Skeletal muscle tissue (tissue), 4 donors: ENCODE data around the gene MSH6. TPM values are rescaled to one million over a fixed set of nuclear protein-coding genes. Genes with fewer than 3 reads are reported as not detected.

Experiments used
- H3K27ac ChIP-seq: one replicate; pipeline ENCODE4 v1.7.0; 2013; ENCODE audit warnings: mild to moderate bottlenecking, low read depth, low read length, inconsistent platforms
- H3K27me3 ChIP-seq, 3 donors: one replicate each; pipeline ENCODE4 v1.7.0; 2013; ENCODE audit warnings: low read length in 3 of 3; ENCODE audit not compliant: control insufficient read depth in 3 of 3, insufficient read depth in 3 of 3
- H3K36me3 ChIP-seq, 3 donors: one replicate each; pipeline ENCODE4 v1.7.0; 2013; ENCODE audit warnings: low read length in 3 of 3; ENCODE audit not compliant: control insufficient read depth in 3 of 3, insufficient read depth in 3 of 3
- H3K4me1 ChIP-seq, 3 donors: one replicate each; pipeline ENCODE4 v1.7.0; 2013; ENCODE audit warnings: low read length in 3 of 3, mild to moderate bottlenecking in 3 of 3; ENCODE audit not compliant: control insufficient read depth in 3 of 3, insufficient read depth in 3 of 3
- H3K4me3 ChIP-seq, 3 donors: one replicate each; pipeline ENCODE4 v1.7.0; 2013; ENCODE audit warnings: low read length in 3 of 3
- H3K9ac ChIP-seq, 3 donors: one replicate each; pipeline ENCODE4 v1.7.0; 2013; ENCODE audit warnings: low read length in 3 of 3, mild to moderate bottlenecking in 3 of 3, moderate library complexity in 2 of 3, low read depth in 1 of 3
- H3K9me3 ChIP-seq, 3 donors: one replicate each; pipeline ENCODE4 v1.7.0; 2013; ENCODE audit warnings: low read length in 3 of 3; ENCODE audit not compliant: control insufficient read depth in 3 of 3
- total RNA-seq: library from RNA; depleted of rRNA; stranded (reverse); fragments of >200 nt; gene quantifications from one replicate; pipeline ENCODE4 v1.2.3, GENCODE V29; 2014
- donor health status: Osteomylitis.

MSH6 gene
- total RNA-seq, 1 donor from 2014 or later: 33.4 TPM

GRCh38 chr2:47803770-47804169 lies 20.8 kb downstream of the MSH6 start:
- Histone ChIP-seq H3K4me3 (no peak overlapping the region), H3K36me3 (peaks cover 23 to 83% (median 71%) of the 10 kb centered on the region in 3 donors), H3K4me1 (no peaks in the 10 kb centered on the region), H3K9ac (no peak overlapping the region), H3K27me3 (no peaks in the 10 kb centered on the region), H3K27ac (no peak overlapping the region), H3K9me3 (no peaks in the 10 kb centered on the region)

GRCh38 chr2:47805850-47806249 lies 22.9 kb downstream of the MSH6 start:
- H3K36me3 ChIP-seq: peaks cover 20 to 66% (median 64%) of the 10 kb centered on the region in 3 donors

GRCh38 chr2:47808614-47809013 lies 25.7 kb downstream of the MSH6 start:
- Histone ChIP-seq H3K27me3 (no peaks in the 10 kb centered on the region), H3K36me3 (peaks cover 19 to 61% (median 58%) of the 10 kb centered on the region in 3 donors), H3K4me3 (no peak overlapping the region), H3K4me1 (no peaks in the 10 kb centered on the region), H3K9ac (no peak overlapping the region), H3K27ac (no peak overlapping the region), H3K9me3 (no peaks in the 10 kb centered on the region)

More at GRCh38 chr2:47805850-47806249, 22.9 kb downstream of the MSH6 start:
- H3K27ac ChIP-seq: no peak overlapping the region
- no peaks in the 10 kb centered on the region for H3K4me1 ChIP-seq
- H3K9me3 ChIP-seq: no peaks in the 10 kb centered on the region
- H3K4me3 ChIP-seq: no peak overlapping the region
- no peak overlapping the region for H3K9ac ChIP-seq
- H3K27me3 ChIP-seq: no peaks in the 10 kb centered on the region

GRCh38 chr2:47809903-47810302 lies 27.0 kb downstream of the MSH6 start:
- Histone ChIP-seq H3K36me3 (peaks cover 8 to 53% (median 46%) of the 10 kb centered on the region in 3 donors), H3K4me1 (no peaks in the 10 kb centered on the region), H3K9ac (no peak overlapping the region), H3K4me3 (no peak overlapping the region), H3K27me3 (no peaks in the 10 kb centered on the region), H3K9me3 (no peaks in the 10 kb centered on the region), H3K27ac (no peak overlapping the region)

GRCh38 chr2:47810850-47811249 lies 27.9 kb downstream of the MSH6 start:
- Histone ChIP-seq H3K27ac (no peak overlapping the region), H3K4me3 (no peak overlapping the region), H3K4me1 (no peaks in the 10 kb centered on the region), H3K27me3 (no peaks in the 10 kb centered on the region), H3K9ac (no peak overlapping the region), H3K36me3 (peaks cover 13 to 55% (median 44%) of the 10 kb centered on the region in 3 donors), H3K9me3 (no peaks in the 10 kb centered on the region)

GRCh38 chr2:47811668-47812067 lies 28.7 kb downstream of the MSH6 start:
- no peak overlapping the region for H3K9ac ChIP-seq
- no peak overlapping the region for H3K27ac ChIP-seq
- H3K36me3 ChIP-seq: peaks cover 21 to 51% (median 39%) of the 10 kb centered on the region in 3 donors
- H3K4me3 ChIP-seq: no peak overlapping the region
- no peaks in the 10 kb centered on the region for H3K27me3 ChIP-seq
- H3K9me3 ChIP-seq: no peaks in the 10 kb centered on the region
- no peaks in the 10 kb centered on the region for H3K4me1 ChIP-seq

GRCh38 chr2:47815764-47816163 lies 32.8 kb downstream of the MSH6 start:
- no peaks in the 10 kb centered on the region for H3K9me3 ChIP-seq
- H3K9ac ChIP-seq: no peak overlapping the region
- H3K4me3 ChIP-seq: no peak overlapping the region
- no peaks in the 10 kb centered on the region for H3K27me3 ChIP-seq
- no peak overlapping the region for H3K27ac ChIP-seq
- H3K4me1 ChIP-seq: no peaks in the 10 kb centered on the region
- peaks cover 21 to 54% (median 32%) of the 10 kb centered on the region in 3 donors for H3K36me3 ChIP-seq

- no peaks in the 10 kb centered on the region for H3K27me3 ChIP-seq
- H3K4me3 ChIP-seq: no peak overlapping the region
- H3K9me3 ChIP-seq: no peaks in the 10 kb centered on the region
- H3K27ac ChIP-seq: no peak overlapping the region
- H3K4me1 ChIP-seq: no peaks in the 10 kb centered on the region
- H3K36me3 ChIP-seq: peaks cover 21 to 46% (median 42%) of the 10 kb centered on the region in 3 donors
- no peak overlapping the region for H3K9ac ChIP-seq
These were observed 35.8 kb downstream of the MSH6 start for GRCh38 chr2:47818777-47819176.

- H3K9me3 ChIP-seq: no peaks in the 10 kb centered on the region
- no peaks in the 10 kb centered on the region for H3K27me3 ChIP-seq
- H3K4me3 ChIP-seq: no peak overlapping the region
- peaks cover 21 to 45% (median 44%) of the 10 kb centered on the region in 3 donors for H3K36me3 ChIP-seq
- H3K4me1 ChIP-seq: no peaks in the 10 kb centered on the region
- no peak overlapping the region for H3K27ac ChIP-seq
- H3K9ac ChIP-seq: no peak overlapping the region
These were observed 36.9 kb downstream of the MSH6 start for GRCh38 chr2:47819834-47820233.

GRCh38 chr2:47822518-47822917 lies 39.6 kb downstream of the MSH6 start:
- Histone ChIP-seq H3K9ac (no peak overlapping the region), H3K36me3 (peaks cover 4 to 38% (median 30%) of the 10 kb centered on the region in 3 donors), H3K4me1 (no peaks in the 10 kb centered on the region), H3K4me3 (no peak overlapping the region), H3K27ac (no peak overlapping the region), H3K27me3 (no peaks in the 10 kb centered on the region), H3K9me3 (no peaks in the 10 kb centered on the region)
